Parathyroid adenoma (tissue), 2 donors: Measurements from ENCODE around the gene ALOX12B.

Source experiments
- H2AFZ ChIP-seq: fragments of 300-600 bp; sonication (generic); one replicate; pipeline ENCODE4 v1.7.0; 2017; ENCODE audit warnings: antibody characterized with exemption, mild to moderate bottlenecking
- H3K27ac ChIP-seq: fragments of 300-600 bp; sonication (generic); one replicate; pipeline ENCODE4 v1.7.0; 2017
- H3K27me3 ChIP-seq: fragments of 300-600 bp; sonication (generic); one replicate; pipeline ENCODE4 v1.7.0; 2017; ENCODE audit warnings: low read length; ENCODE audit not compliant: control insufficient read depth, insufficient read depth
- H3K36me3 ChIP-seq: fragments of 300-600 bp; sonication (generic); one replicate; pipeline ENCODE4 v1.7.0; 2017; ENCODE audit warnings: low read length; ENCODE audit not compliant: control insufficient read depth, insufficient read depth
- H3K4me1 ChIP-seq: fragments of 300-600 bp; sonication (generic); one replicate; pipeline ENCODE4 v1.7.0; 2017; ENCODE audit warnings: control low read depth
- H3K4me2 ChIP-seq: fragments of 300-600 bp; sonication (generic); one replicate; pipeline ENCODE4 v1.7.0; 2017; ENCODE audit warnings: low read length
- H3K4me3 ChIP-seq: fragments of 300-600 bp; sonication (generic); one replicate; pipeline ENCODE4 v1.7.0; 2017; ENCODE audit warnings: low read depth, low read length
- H3K79me2 ChIP-seq: fragments of 300-600 bp; sonication (generic); one replicate; pipeline ENCODE4 v1.7.0; 2017; ENCODE audit warnings: control low read depth
- H3K9ac ChIP-seq: fragments of 300-600 bp; sonication (generic); one replicate; pipeline ENCODE4 v1.7.0; 2017; ENCODE audit warnings: mild to moderate bottlenecking
- H3K9me3 ChIP-seq: fragments of 300-600 bp; sonication (generic); one replicate; pipeline ENCODE4 v1.7.0; 2017; ENCODE audit warnings: low read length; ENCODE audit not compliant: control insufficient read depth
- TF ChIP-seq, protein P1 (sequence below): fragments of 300-600 bp; sonication (generic); IDR thresholded peaks from one replicate; pipeline ENCODE4 v1.7.0; 2017; ENCODE audit warnings: antibody characterized with exemption, mild to moderate bottlenecking
- donor health status: primary hyperparathyroidism.

Gene ALOX12B

GRCh38 chr17:8048736-8049135, 38.8 kb downstream of the ALOX12B start:
- no peak overlapping the region for H2AFZ ChIP-seq

DNA sequence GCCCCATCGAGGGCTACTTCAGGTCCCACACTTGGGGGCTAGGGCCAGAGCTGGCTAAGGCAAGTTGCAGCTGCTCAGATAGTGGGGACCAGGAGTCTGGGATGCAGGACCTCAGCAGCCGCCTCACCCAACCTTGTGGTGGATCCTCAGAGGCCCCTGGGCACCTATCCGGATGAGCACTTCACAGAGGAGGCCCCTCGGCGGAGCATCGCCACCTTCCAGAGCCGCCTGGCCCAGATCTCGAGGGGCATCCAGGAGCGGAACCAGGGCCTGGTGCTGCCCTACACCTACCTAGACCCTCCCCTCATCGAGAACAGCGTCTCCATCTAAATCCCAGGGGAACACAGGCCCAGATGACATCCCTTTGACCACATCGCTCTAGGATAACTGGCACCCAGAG, 39.3 kb downstream of the ALOX12B start:
- Histone ChIP-seq H3K36me3 (no peaks in the 10 kb centered on the region), H3K4me2 (no peak overlapping the region), H3K27ac (no peak overlapping the region), H3K9me3 (no peaks in the 10 kb centered on the region), H2AFZ (no peak overlapping the region), H3K4me3 (no peak overlapping the region), H3K4me1 (no peaks in the 10 kb centered on the region), H3K79me2 (no peaks in the 10 kb centered on the region), H3K27me3 (no peaks in the 10 kb centered on the region), H3K9ac (no peak overlapping the region)
- TF ChIP-seq, protein P1, sequence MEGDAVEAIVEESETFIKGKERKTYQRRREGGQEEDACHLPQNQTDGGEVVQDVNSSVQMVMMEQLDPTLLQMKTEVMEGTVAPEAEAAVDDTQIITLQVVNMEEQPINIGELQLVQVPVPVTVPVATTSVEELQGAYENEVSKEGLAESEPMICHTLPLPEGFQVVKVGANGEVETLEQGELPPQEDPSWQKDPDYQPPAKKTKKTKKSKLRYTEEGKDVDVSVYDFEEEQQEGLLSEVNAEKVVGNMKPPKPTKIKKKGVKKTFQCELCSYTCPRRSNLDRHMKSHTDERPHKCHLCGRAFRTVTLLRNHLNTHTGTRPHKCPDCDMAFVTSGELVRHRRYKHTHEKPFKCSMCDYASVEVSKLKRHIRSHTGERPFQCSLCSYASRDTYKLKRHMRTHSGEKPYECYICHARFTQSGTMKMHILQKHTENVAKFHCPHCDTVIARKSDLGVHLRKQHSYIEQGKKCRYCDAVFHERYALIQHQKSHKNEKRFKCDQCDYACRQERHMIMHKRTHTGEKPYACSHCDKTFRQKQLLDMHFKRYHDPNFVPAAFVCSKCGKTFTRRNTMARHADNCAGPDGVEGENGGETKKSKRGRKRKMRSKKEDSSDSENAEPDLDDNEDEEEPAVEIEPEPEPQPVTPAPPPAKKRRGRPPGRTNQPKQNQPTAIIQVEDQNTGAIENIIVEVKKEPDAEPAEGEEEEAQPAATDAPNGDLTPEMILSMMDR, result no peak

More at GRCh38 chr17:8048736-8049135, 38.8 kb downstream of the ALOX12B start:
- H3K27ac ChIP-seq, result no peak overlapping the region
- no peaks in the 10 kb centered on the region for H3K27me3 ChIP-seq
- H3K4me1 ChIP-seq, result no peaks in the 10 kb centered on the region
- no peaks in the 10 kb centered on the region for H3K36me3 ChIP-seq
- no peaks in the 10 kb centered on the region for H3K9me3 ChIP-seq
- no peak overlapping the region for H3K9ac ChIP-seq
- TF ChIP-seq, protein P1, result no peak
- no peak overlapping the region for H3K4me3 ChIP-seq
- no peak overlapping the region for H3K4me2 ChIP-seq
- no peaks in the 10 kb centered on the region for H3K79me2 ChIP-seq

DNA sequence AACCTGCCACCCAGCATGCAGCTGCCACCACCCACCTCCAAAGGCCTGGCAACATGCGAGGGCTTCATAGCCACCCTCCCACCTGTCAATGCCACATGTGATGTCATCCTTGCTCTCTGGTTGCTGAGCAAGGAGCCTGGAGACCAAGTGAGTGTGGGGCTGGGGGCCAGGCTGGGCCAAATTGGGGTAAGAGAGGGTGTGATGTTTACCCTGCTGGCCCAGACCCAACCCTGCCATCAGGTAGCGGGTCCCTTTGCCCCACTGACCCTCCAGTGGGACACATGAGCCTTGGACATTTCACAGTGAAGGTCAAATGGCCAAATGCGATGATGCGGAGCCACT, 39.8 kb downstream of the ALOX12B start:
- no peaks in the 10 kb centered on the region for H3K9me3 ChIP-seq
- no peak overlapping the region for H3K27ac ChIP-seq
- H3K4me1 ChIP-seq, result no peaks in the 10 kb centered on the region
- H2AFZ ChIP-seq, result no peak overlapping the region
- no peaks in the 10 kb centered on the region for H3K27me3 ChIP-seq
- TF ChIP-seq, protein P1, result no peak
- H3K4me2 ChIP-seq, result no peak overlapping the region
- no peaks in the 10 kb centered on the region for H3K36me3 ChIP-seq
- H3K9ac ChIP-seq, result no peak overlapping the region
- no peaks in the 10 kb centered on the region for H3K79me2 ChIP-seq
- no peak overlapping the region for H3K4me3 ChIP-seq

DNA sequence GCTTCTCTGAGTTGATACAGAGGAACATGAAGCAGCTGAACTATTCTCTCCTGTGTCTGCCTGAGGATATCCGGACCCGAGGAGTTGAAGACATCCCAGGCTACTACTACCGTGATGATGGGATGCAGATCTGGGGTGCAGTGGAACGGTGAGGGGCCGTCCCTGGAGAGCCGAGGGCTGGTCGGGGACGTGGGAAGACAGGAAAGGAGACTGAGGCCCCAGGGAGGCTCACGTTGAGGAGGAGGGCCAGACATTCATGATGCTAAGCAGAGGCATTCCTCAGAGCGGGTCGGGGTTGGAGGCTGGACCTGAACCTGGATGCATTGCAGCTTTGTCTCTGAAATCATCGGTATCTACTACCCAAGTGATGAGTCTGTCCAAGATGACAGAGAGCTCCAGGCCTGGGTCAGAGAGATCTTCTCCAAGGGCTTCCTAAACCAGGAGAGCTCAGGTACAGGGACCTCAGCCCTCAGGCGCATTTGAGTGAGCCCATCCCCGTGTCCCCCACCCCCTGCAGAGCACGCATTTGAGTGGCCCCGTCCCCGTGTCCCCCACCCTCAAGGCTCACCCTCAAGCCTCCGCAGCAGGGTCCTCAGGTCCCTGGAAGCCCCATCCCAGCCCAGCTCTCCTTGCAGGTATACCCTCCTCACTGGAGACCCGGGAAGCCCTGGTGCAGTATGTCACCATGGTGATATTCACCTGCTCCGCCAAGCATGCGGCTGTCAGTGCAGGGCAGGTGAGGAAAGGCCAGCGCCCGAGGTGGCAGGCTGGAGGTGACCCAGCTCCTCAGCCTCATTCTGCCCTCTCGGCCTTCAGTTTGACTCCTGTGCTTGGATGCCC, 40.4 kb downstream of the ALOX12B start:
- Histone ChIP-seq H3K4me2 (no peak overlapping the region), H3K4me1 (no peaks in the 10 kb centered on the region), H3K27ac (no peak overlapping the region), H3K27me3 (no peaks in the 10 kb centered on the region), H2AFZ (no peak overlapping the region), H3K36me3 (no peaks in the 10 kb centered on the region), H3K9me3 (no peaks in the 10 kb centered on the region), H3K4me3 (no peak overlapping the region), H3K9ac (no peak overlapping the region), H3K79me2 (no peaks in the 10 kb centered on the region)
- TF ChIP-seq, protein P1, result no peak
